ENCODE results near the gene NAV1. TPM values are rescaled to one million over a fixed set of nuclear protein-coding genes. Genes with fewer than 3 reads are reported as not detected.

NAV1 gene
- total and polyA plus RNA-seq, 9 of the 15 experiments (the other 6 are each of a cell fraction or from before 2014, with no cell fraction given) = 0.91 to 16.8 (median 3.2) TPM

DNA sequence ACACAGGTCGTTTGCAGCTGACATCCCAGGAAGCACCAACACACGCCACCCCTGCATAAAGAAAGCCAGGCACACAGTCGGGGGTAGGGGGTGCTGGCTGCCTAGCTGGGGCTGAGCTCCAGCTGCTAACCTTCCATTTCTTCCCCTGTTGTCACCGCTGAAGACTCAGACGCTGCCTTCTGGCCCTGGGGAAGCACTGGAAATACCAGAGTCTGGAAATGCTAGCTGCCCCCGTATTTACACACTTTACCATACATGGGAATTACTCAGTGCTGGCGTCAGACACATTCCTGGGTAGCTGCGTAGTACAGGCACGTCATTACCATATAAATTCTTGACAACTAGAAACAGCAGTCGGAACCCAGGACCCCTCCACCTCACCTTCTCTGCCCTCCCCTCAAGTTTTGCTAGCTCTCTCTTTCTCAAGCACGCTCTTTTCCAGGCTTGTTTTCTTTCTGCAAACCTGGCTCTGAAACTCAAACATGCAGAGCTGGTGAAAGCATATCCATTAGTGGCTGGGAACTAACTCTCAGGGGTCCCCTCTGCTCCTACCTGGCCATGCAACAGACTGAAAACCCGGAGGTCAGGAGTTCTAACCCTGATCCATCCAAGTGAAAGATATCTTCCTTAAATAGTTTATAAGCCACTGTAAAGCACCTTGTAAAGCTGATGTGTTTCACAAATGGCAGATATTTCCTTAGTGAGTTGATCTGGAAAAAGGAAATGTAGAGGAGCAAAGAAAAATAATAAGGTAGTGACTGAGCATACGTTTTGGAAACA lies 35.3 kb upstream of the NAV1 start (continued):
- 0 out of 2 replicates have a peak, but pooled peaks have one; percentile 36 for TF ChIP-seq CREM (IDR thresholded peaks at IDR 0.05; ENCODE audit: low read depth)
- no peak for TF ChIP-seq RBM15 (IDR thresholded peaks at IDR 0.05; ENCODE audit: insufficient read depth, low read length)
- TF ChIP-seq USF2 (CRISPR knock-in tag; IDR thresholded peaks at IDR 0.05) = no peak
- no peak for TF ChIP-seq TRIM28 (IDR thresholded peaks at IDR 0.05)
- TF ChIP-seq GABPA (tag; conservative IDR thresholded peaks at IDR 0.05; ENCODE audit: low read depth) = no peak
- TF ChIP-seq KLF6 (CRISPR knock-in tag; IDR thresholded peaks at IDR 0.05; ENCODE audit: borderline replicate concordance) = no peak
- TF ChIP-seq CREB1 (IDR thresholded peaks at IDR 0.05) = peak; percentile 26; the same call in 1 of the 2 replicates
- no peak for TF ChIP-seq CREB1 (CRISPR knock-in tag; IDR thresholded peaks at IDR 0.05)
- TF ChIP-seq SRF (CRISPR knock-in tag; IDR thresholded peaks at IDR 0.05) = peak in 1 of 2 experiments; percentile 51; a peak in 1 of 4 replicates

DNA sequence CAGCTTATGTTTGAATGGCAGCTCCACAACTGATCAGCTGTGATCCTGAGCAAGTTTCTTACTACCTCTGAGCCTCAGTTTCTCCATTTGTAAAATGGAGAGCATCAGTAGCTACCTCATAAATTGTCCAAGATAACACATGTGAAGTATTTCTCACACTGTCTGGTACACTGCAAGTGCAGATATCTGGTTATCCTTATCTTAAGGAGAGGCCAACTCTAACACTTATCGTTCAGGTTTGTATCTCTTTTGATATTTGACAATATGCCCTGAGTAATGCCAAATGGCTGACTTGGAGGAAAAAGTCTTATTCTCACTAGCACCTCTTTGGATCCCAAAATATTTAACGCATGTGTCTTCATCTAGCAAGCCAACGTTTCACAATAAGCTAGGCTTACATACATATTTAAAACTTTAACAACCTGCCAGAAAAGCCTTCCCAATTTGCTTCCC lies 34.7 kb upstream of the NAV1 start:
- Histone ChIP-seq H3K36me3 (ENCODE audit: control insufficient read depth, insufficient read depth, low read length) (no peaks in the 10 kb centered on the region), H3K4me2 (ENCODE audit: insufficient read depth, low read length) (no peak overlapping the region), H3K4me1 (replicated peaks in 1 of 2; ENCODE audit: control insufficient read depth in 2 of 2, insufficient read depth in 2 of 2, low read length in 2 of 2) (peaks cover 11 to 13% of the 10 kb centered on the region in 2 experiments), H3K9ac (ENCODE audit: insufficient read depth in 1 of 2, low read depth in 2 of 2, low read length in 2 of 2) (no peak overlapping the region), H2AFZ (ENCODE audit: low read depth, low read length) (no peak overlapping the region), H4K20me1 (replicated peaks; ENCODE audit: control insufficient read depth, insufficient read depth, low read length) (no peaks in the 10 kb centered on the region), H3K4me3 (no peak overlapping the region), H3K79me2 (ENCODE audit: control insufficient read depth, insufficient read depth, low read length) (no peaks in the 10 kb centered on the region), H3K27ac (ENCODE audit: extremely low read depth, low read depth, low read length) (no peak overlapping the region), H3K27me3 (ENCODE audit: control insufficient read depth in 2 of 2, insufficient read depth in 2 of 2, low read length in 2 of 2) (peaks cover 0 to 8% of the 10 kb centered on the region in 2 experiments; a peak in 1 of 5 replicates), H3K9me3 (replicated peaks; ENCODE audit: control insufficient read depth, insufficient read depth, low read depth, low read length) (no peaks in the 10 kb centered on the region), H3K9me1 (ENCODE audit: control insufficient read depth, insufficient read depth, low read length) (no peaks in the 10 kb centered on the region)
- intact Hi-C loops (cut with micrococcal nuclease) (no loop called here), in situ Hi-C loops (cut with MboI) (no loop called here)
- WGBS (ENCODE audit: insufficient coverage, low coverage, missing lambda C conversion rate) = 14% methylated on average over 3 of the region's 3 CpGs
- FAIRE-seq (no peak), DNase-seq (ENCODE audit: extremely low read depth in 1 of 4, low spot score in 3 of 4) (no peak), ATAC-seq (no peak)
- no TSS peak for BruUV-seq (replicated peaks)
- CTCF ChIA-PET (ENCODE audit: low intra/inter-chr PET ratio) = no interaction called here
- POLR2A ChIA-PET = interaction anchor here (0.6 to 1.6 kb wide), 6 partner anchors 9 to 40 kb away, joined by 3 to 6 read pairs (median 4); no protein-coding TSS in a partner anchor
- TF ChIP-seq WHSC1 (IDR thresholded peaks at IDR 0.05; ENCODE audit: low read length) = no peak
- no peak for TF ChIP-seq PHF20 (IDR thresholded peaks at IDR 0.05; ENCODE audit: partially characterized antibody)
- TF ChIP-seq ARNT (IDR thresholded peaks at IDR 0.05) = no peak
- TF ChIP-seq ZBTB1 (CRISPR knock-in tag; IDR thresholded peaks at IDR 0.05; ENCODE audit: borderline replicate concordance, low read depth) = no peak
- no peak for TF ChIP-seq PRPF4 (IDR thresholded peaks at IDR 0.05; ENCODE audit: insufficient read depth, low read depth, low read length, poor library complexity, severe bottlenecking)
- TF ChIP-seq ZNF263 (CRISPR knock-in tag; IDR thresholded peaks at IDR 0.05; ENCODE audit: borderline replicate concordance) = no peak
- TF ChIP-seq TAF9B (IDR thresholded peaks at IDR 0.05; ENCODE audit: partially characterized antibody) = no peak
- 0 out of 2 replicates have a peak, but pooled peaks have one; percentile 15 for TF ChIP-seq CBFA2T3 (IDR thresholded peaks at IDR 0.05)
- TF ChIP-seq BRD4 (IDR thresholded peaks at IDR 0.05) = no peak
- no peak for TF ChIP-seq ZNF282 (CRISPR knock-in tag; IDR thresholded peaks at IDR 0.05)
- TF ChIP-seq, protein P1, sequence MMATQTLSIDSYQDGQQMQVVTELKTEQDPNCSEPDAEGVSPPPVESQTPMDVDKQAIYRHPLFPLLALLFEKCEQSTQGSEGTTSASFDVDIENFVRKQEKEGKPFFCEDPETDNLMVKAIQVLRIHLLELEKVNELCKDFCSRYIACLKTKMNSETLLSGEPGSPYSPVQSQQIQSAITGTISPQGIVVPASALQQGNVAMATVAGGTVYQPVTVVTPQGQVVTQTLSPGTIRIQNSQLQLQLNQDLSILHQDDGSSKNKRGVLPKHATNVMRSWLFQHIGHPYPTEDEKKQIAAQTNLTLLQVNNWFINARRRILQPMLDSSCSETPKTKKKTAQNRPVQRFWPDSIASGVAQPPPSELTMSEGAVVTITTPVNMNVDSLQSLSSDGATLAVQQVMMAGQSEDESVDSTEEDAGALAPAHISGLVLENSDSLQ (IDR thresholded peaks at IDR 0.05) = no peak
- TF ChIP-seq ZBTB17 (CRISPR knock-in tag; IDR thresholded peaks at IDR 0.05) = no peak
- TF ChIP-seq CHD4 (IDR thresholded peaks at IDR 0.05; ENCODE audit: insufficient read depth, insufficient replicate concordance, low read depth, low read length, poor library complexity, severe bottlenecking) = no peak

All from K562 (cell line).